Measurements from ENCODE around the gene EBPL.

- TF ChIP-seq CTCF (IDR thresholded peaks at IDR 0.05) (0 out of 2 replicates have a peak, but pooled peaks have one; percentile 10), MAX (IDR thresholded peaks at IDR 0.05; ENCODE audit: low read depth) (peak; percentile 97), ZBTB33 (IDR thresholded peaks at IDR 0.05; ENCODE audit: borderline replicate concordance, low read depth) (no peak), RFX5 (IDR thresholded peaks at IDR 0.05; ENCODE audit: low read length) (no peak), RXRA (IDR thresholded peaks at IDR 0.05; ENCODE audit: borderline replicate concordance, low read depth) (no peak), EP300 (IDR thresholded peaks at IDR 0.05; ENCODE audit: borderline replicate concordance in 1 of 2, low read depth in 1 of 2, low read length in 1 of 2) (no peak), EZH2phosphoT487 (IDR thresholded peaks at IDR 0.05; ENCODE audit: borderline replicate concordance, low read depth) (no peak)
Observed at GRCh38 chr13:49690995-49691784, at the start of gene EBPL.

Measured in SK-N-SH (cell line).